RWPE1 (cell line): Measurements from ENCODE around the gene BAHCC1.

Experiments
- CTCF ChIA-PET: fragments of 350-600 bp; sonication (Branson Sonifier 250); formaldehyde crosslinking; extraction: SDS; loops from one replicate; lab custom pipeline; 2021; lab: Yijun Ruan, JAX
- POLR2A ChIA-PET: fragments of 400-600 bp; formaldehyde crosslinking; extraction: SDS; loops from one replicate; lab custom pipeline; 2020; ENCODE audit warnings: antibody characterized with exemption; ENCODE audit not compliant: low non-redundant PET; lab: Yijun Ruan, JAX
- DNase-seq: peaks from one replicate; pipeline ENCODE4 v3.0.0; 2012; ENCODE audit warnings: low spot score
- H3K27ac ChIP-seq: fragments of 450-650 bp; 2 replicates; pipeline ENCODE4 v1.5.1; 2017
- TF ChIP-seq, protein P1 (sequence below): fragments of 450-650 bp; conservative IDR thresholded peaks from 2 replicates; pipeline ENCODE4 v1.5.1; 2017; ENCODE audit warnings: low read depth, mild to moderate bottlenecking

BAHCC1 gene

DNA sequence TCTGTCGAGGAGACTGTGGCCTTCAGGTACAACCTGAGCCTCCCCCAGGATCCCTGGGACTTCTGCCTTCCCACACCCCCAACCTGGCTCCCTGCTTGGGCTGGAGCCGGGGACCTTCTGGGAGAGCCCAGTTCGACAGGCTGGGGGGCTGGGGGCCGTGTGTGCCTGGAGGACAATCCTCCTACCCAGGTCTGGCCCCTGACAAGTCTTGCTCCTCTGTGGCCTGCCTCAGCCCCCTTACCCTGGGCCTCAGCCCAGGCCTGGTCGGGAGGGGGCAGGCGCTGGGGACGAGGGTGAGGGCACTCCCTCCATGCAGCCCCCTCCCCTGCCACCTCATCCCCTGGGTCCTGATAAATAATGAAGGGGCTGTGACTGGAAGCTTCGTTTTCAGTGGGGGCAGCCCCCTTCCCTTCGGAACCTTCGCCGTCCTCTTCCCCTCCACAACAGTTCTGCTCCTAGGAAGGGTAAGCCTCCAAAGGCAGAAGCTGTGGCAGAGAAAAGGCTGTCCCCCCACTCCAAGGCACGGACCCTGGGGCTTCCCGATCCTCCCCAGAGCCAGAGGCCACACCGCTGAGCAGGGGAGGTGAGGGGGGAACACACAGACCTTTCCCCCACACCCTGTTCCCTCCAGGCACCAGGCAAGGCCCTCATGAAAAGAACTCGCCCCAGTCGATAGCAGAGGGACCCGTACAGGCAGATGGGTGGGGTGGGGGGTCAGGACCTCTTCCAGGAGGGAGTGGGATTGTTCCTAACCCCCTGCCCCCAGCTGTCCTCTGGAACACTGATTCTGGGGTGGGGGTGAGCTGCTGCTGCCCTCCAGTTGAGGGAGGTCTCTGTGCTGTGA, 5.0 kb upstream of the BAHCC1 start:
- CTCF ChIA-PET, result no interaction called here

DNA sequence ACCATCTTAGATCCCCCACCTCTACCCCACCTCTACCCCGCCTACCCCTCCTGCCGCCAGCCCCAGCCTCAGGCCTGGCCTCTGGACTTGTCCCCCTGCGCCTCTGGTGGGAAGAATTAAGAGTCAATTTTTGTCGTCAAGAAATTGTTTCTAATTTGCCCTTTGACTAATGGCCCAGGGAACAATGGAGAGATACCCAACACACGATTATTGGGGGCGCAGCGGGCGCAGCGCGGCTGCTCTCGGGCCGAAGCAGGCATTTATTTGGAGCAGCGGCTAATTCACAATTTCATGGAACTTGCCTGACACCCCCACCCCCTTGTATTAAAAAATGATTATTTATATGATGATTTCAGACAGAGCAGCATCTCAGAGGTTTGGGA, 4.4 kb upstream of the BAHCC1 start:
- peak overlapping the region; percentile 94 for H3K27ac ChIP-seq
- DNase-seq, result no peak
- ChIA-PET POLR2A (no interaction called here), CTCF (interaction anchor here (1.1 kb wide), 1 partner anchor 30 kb away, joined by 4 read pairs; no protein-coding TSS in a partner anchor)
- TF ChIP-seq, protein P1, sequence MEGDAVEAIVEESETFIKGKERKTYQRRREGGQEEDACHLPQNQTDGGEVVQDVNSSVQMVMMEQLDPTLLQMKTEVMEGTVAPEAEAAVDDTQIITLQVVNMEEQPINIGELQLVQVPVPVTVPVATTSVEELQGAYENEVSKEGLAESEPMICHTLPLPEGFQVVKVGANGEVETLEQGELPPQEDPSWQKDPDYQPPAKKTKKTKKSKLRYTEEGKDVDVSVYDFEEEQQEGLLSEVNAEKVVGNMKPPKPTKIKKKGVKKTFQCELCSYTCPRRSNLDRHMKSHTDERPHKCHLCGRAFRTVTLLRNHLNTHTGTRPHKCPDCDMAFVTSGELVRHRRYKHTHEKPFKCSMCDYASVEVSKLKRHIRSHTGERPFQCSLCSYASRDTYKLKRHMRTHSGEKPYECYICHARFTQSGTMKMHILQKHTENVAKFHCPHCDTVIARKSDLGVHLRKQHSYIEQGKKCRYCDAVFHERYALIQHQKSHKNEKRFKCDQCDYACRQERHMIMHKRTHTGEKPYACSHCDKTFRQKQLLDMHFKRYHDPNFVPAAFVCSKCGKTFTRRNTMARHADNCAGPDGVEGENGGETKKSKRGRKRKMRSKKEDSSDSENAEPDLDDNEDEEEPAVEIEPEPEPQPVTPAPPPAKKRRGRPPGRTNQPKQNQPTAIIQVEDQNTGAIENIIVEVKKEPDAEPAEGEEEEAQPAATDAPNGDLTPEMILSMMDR, result no peak

More for the DNA sequence above, 5.0 kb upstream of the BAHCC1 start:
- POLR2A ChIA-PET, result no interaction called here
- DNase-seq, result no peak
- TF ChIP-seq, protein P1, result no peak
- peak overlapping the region; percentile 94 for H3K27ac ChIP-seq

DNA sequence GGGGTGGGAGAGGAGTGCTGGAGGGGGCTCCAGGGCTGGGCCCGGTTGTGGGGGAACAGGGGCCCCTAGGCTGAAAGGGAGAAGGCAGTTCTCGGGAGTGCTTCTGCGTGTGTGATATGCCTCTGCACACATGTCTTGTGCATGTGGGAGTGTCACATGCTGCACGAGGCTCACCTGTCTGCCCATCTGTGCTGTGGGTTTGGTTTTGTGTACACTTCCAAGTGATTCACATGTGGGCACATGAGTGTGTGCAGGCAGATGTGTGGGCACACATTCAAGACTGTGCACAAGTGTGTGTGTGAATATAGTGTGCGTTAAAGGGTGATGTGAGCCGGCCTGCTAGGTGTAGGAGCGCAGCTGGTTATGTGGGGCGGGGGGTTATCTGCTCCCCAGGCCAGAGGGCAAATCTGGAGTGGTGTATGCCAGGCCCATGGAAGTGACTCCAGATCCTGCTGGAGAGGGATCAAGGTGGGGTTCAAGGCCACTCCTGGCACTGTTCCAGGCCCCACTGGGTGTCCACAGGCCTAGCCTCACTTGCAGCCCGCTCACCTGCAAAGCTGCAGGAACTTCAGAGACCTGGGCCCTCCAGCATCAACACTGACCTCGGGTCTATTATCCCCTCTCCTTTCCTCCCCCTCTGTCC, 3.8 kb upstream of the BAHCC1 start:
- TF ChIP-seq, protein P1, result no peak
- peak overlapping the region; percentile 94 for H3K27ac ChIP-seq
- ChIA-PET POLR2A (interaction anchor here (0.7 kb wide), 1 partner anchor 136 kb away, joined by 4 read pairs; no protein-coding TSS in a partner anchor), CTCF (interaction anchor here (1.1 kb wide), 1 partner anchor 31 kb away, joined by 4 read pairs; no protein-coding TSS in a partner anchor)
- DNase-seq, result no peak

DNA sequence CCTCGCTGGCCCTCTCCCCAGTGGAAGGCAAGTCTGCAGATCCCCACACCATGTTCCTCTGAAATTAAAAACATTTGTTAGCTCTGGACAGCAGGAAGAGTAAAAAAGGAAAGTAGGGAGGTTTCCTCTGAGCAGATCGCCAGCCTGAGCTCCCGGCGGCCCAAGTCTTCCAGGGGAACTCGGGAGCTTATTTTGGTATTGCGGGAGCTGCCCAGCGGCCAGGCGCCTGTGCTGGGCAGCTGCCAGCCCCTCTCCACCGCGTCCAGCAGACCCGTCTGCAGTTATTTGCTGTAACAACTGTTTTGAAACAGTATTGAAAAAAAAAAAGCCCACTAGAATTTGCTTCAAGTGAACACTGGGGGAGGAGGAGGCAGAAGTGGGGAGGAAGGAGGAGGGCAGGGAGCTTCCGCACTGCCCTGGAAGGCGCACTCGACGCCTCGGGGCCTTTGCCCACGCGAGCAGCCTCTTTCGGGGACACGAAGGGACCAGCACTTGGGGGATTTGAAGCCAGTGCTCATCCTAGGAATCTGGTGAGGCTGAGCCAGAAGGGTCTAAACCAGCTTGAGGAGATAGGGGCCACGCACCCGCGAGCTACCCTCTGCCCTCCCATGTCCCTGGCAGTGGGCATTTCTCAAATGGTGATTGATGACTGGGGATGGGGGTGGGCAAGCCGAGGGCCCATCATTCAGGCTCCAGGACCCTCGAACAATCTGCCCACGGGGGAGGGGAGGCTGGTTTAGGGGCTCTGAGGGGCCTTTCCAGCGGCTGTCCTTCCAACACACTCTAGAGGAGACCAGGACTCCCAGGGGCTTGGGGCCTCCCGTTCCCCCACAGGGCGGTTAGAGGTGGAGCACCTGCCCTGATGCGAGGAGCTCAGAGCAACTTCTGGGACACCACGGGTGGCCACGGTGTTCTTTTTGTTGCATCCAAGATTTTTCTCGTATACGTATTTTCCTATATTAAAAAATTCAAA, 3.0 kb upstream of the BAHCC1 start:
- POLR2A ChIA-PET, result interaction anchor here (0.7 kb wide), 2 partner anchors 137 to 154 kb away, joined by 3 to 4 read pairs; partner anchors contain the start of gene TEPSIN
- peak overlapping the region; percentile 94 for H3K27ac ChIP-seq
- TF ChIP-seq, protein P1, result no peak
- no peak for DNase-seq
- CTCF ChIA-PET, result interaction anchor here (1.1 kb wide), 1 partner anchor 32 kb away, joined by 4 read pairs; no protein-coding TSS in a partner anchor

DNA sequence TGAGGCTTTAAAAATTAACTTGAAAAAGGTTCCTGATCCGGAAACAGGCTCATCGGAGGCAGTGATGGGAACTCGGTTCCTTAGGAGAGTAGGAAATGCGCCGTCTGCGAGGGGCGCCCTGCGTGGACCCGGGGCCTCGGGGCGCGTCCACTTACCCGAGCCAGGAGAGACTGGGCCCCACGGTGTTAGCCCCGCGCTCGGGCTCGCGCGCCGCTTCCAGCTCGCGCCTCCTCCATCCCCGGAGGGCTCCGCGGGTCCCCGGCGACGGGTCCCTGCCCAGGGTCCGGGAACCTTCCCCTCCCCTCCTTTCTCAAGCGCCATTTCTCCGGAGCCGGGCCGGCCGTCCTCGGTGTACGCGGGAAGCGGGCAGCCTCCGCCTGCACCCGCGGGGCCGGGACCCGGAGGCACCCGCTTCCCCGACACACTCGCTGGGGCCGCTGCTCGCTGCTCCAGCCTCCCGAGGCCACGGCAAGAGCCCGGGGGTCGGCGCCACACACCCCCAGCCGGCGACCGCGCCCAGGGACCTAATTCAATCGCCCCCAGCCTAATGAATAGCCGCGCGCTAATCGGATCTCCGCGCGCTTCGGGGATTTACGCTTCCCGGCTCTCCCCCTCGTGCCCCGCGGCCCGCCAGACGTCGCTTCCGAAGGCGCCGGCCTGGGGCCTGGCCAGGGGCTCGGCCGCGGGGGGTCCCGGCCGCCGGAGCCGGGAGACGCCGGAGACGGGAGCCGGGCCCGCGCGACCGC, 2.2 kb upstream of the BAHCC1 start:
- peak overlapping the region; percentile 94 for H3K27ac ChIP-seq

More for the DNA sequence above, 2.2 kb upstream of the BAHCC1 start:
- CTCF ChIA-PET, result no interaction called here
- no peak for DNase-seq
- TF ChIP-seq, protein P1, result no peak
- POLR2A ChIA-PET, result no interaction called here
